Measurements from ENCODE around the gene OPN5. TPM values are rescaled to one million over a fixed set of nuclear protein-coding genes. Genes with fewer than 3 reads are reported as not detected.
"Not testable (repeated sequence)": the region's sequence is repeated elsewhere in the genome, so short reads cannot be mapped to it uniquely, and the experiment has no call there.

The OPN5 gene, protein sequence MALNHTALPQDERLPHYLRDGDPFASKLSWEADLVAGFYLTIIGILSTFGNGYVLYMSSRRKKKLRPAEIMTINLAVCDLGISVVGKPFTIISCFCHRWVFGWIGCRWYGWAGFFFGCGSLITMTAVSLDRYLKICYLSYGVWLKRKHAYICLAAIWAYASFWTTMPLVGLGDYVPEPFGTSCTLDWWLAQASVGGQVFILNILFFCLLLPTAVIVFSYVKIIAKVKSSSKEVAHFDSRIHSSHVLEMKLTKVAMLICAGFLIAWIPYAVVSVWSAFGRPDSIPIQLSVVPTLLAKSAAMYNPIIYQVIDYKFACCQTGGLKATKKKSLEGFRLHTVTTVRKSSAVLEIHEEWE
- not detected in 2 replicates for total RNA-seq

- DNase-seq (ENCODE audit: low read depth in 2 of 2) = no peak
Measured at GRCh38 chr6:47781732-47782131, at the start of gene OPN5. TSS of gene OPN5 (plus strand) at chr6:47782032. CDS start at chr6:47782067, 35 bp downstream.

GRCh38 chr6:47733879-47734558 is 47.8 kb upstream of the OPN5 start:
- peak; percentile 32 to 47 for DNase-seq (ENCODE audit: low read depth in 2 of 2)

GRCh38 chr6:47734831-47735481 is 46.9 kb upstream of the OPN5 start:
- no peak for DNase-seq (ENCODE audit: low read depth in 2 of 2)

DNA sequence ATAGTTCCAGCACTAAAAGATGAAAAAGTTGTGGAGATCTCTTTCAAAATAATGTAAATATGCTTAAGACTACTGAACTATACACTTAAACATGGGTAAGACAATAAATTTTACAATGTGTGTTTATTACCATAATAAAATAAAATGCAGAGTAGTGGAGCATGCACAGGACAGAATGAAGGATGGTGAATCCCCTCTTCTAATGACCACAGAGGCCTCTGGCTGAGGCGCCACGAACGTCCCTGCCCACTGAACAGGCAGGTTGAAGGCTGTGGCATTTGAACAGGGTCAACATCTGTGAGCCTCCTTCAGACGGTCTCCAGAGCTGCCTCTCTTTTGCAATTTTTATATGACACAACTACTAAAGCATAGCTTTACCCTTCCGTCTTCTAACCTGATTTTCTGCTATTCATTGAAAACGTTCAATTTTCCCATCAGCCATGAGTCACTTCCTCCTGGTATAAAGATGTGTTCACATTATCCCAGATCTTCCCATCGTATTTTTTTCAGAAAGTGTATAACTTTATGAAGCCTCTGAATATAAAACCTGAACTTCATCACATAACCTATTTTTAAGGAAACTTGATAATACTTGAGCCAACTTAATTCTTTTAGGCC is 45.6 kb upstream of the OPN5 start:
- no peak for DNase-seq (ENCODE audit: low read depth in 2 of 2)

DNA sequence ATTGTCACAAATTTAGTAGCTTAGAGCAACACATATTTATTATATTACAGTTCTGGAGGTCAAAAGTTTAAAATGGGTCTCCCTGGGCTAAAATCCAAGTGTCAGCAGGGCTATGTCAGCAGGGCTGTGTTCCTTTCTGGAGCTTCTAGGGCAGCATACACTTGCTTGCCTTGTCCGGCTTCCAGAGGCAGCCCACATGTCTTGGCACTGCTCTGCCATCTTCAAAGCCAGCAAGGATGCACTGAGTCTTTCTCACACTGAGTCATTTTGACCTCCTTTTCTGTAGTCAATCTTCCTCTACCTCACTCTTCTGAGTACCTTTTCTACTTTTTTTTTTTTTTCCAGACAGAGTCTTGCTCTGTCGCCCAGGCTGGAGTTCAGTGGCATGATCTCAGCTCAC is 44.4 kb upstream of the OPN5 start:
- no peak for DNase-seq (ENCODE audit: low read depth in 2 of 2)

DNA sequence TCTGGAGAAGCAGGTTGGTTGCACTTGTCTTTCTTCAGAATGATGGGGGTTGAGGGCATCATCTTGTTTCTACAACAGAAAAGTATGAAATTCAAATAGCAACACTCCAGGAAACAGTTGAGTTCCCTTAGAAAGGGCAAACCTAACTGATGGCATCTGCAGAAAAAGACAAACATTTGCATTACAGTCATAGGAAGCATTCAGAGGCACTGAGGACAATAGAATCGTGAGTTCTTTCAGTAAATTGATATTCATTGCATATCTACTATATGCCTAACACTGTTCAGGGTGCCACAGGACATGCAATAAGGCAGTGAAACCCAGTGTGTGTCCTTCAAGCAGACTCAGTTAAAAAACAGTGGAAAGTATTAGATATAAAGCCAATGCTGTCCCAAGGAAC is 41.1 kb upstream of the OPN5 start:
- no peak for DNase-seq (ENCODE audit: low read depth in 2 of 2)

DNA sequence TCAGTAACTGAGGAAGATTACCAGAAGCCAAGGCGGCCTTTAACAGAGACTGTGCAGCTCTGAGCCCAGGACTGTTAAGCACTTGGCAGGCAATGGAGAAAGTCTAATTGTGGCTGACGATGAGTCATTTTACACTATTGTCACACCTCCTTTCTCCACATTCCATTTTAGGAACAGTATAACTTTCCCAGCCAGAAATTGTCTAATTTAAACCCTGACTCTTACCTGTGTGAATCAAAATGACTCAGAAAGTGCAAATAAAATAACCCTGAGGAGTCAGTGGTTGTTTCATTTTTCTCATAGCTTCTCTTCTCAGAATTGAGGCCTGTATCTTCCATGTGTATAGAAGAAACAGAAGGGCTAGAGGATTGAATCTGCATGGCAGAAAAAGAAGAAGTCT is 40.0 kb upstream of the OPN5 start:
- peak; percentile 12 to 38 for DNase-seq (ENCODE audit: low read depth in 2 of 2)

DNA sequence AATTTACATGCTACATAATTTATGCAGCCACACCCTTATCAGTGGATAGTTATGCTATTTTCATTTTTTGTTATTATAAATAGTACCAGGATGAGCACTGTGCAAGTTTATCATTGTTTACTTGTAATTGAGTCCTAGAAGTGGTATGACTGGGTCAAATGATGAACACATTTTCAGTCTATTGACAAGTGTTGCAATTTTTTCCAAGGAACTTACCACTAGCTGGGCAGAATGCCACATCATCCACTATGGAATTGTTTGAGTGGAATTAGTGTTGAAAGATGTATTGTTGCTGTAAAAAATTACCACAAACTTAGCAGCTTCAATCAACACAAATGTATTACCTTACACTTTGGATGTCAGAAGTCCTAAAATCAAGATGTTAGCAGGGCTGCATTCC is 38.1 kb upstream of the OPN5 start:
- peak; percentile 41 to 51 for DNase-seq (ENCODE audit: low read depth in 2 of 2)

DNA sequence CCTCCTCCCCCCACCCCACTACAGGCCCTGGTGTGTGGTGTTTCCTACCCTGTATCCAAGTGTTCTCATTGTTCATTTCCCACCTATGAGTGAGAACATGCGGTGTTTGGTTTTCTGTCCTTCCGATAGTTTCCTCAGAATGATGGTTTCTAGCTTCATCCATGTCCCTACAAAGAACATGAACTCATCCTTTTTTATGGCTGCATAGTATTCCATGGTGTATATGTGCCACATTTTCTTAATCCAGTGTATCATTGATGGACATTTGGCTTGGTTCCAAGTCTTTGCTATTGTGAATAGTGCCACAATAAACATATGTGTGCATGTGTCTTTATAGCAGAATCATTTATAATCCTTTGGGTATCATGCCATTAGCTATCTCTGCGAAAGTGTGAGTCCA is 36.6 kb upstream of the OPN5 start:
- not testable (repeated sequence) for DNase-seq (ENCODE audit: low read depth in 2 of 2)

DNA sequence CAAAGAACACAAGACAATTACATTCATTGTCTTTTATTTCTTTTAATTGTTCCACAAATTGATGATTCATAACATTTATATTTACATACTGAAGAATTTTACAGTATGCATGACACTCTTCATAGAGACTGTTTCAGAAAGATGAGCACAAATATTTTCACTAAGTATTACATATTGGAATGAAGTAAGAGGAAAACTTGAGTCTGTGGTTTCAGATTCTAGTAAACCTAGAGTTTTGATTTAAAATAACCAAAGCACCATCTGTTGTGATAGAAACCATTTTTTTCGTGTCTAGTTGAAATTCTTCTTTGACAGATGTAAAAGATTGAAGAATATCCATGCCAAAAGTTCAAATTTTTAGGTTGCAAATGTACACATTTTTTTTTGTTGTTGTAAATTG is 32.1 kb upstream of the OPN5 start:
- DNase-seq (ENCODE audit: low read depth in 2 of 2) = no peak

DNA sequence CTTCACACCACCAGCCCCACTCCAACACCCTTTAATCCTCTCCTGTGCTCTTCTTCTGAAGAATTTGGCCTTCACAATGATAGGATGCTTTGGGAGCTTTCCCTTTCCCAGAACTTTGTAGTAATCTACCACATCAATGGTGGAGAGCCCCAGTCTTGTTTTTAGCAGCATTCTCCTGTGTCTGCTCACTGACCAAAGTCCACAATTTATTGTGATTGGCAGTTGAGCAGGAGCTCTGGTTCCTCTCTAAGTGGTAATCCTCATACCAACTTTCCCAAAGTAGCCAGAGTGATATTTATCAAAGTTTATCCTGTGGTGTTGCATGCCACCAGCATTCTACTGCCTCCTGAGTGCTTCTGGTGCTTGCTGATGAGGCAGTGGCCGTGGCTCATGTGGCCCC is 29.0 kb upstream of the OPN5 start:
- DNase-seq (ENCODE audit: low read depth in 2 of 2) = no peak

DNA sequence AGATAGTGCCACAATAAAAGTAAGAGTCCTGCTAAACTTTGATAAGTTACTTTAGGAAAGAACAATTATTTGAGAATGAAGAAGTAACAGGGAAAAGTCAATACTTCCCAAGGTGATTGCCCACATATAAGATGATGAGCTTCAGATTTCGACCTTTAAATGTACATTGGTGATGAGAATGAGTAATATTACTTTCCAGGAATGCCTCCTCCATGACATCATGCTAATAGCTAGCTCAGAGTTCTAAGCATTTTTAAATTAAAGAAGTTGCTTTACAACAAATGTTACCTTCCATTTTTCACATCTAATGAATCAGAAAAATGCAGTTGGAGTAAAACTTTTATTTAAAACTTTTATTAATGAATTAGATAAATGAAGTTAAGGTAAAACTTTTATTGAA is 22.5 kb upstream of the OPN5 start:
- DNase-seq (ENCODE audit: low read depth in 2 of 2) = no peak

GRCh38 chr6:47762502-47762901 is 19.3 kb upstream of the OPN5 start:
- DNase-seq (ENCODE audit: low read depth in 2 of 2) = no peak

DNA sequence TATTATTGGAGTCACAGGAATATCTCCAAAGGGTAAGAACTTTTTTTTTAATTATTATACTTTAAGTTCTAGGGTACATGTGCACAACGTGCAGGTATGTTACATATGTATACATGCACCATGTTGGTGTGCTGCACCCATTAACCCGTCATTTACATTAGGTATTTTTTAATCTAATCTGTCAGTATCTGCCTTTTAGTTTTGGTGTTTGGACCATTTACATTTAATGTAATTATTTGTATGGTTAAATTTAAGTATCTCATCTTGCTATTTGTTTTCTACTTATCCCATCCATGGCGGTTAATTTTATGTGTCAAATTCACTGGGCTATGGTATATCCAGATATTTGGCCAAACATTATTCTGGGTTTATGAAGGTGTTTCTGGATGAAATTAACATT is 15.4 kb upstream of the OPN5 start:
- no peak for DNase-seq (ENCODE audit: low read depth in 2 of 2)

DNA sequence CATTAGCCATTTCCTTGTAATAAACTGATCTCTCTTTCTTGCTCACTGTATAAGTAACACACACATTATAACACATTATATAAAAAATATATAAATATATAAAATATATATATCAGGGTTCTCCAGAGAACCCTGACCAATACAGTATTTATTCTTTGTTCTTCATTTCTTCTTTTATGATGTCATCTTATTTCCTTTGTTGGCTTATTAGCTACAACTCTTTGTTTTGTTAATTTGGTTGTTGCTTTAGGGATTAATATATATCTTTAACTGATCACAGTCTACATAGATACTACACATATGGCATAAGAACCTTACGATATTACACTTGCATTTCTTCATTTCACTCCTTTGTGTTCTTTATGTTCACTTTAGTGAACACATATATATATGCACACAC is 14.7 kb upstream of the OPN5 start:
- no peak for DNase-seq (ENCODE audit: low read depth in 2 of 2)

GRCh38 chr6:47769982-47770381 is 11.8 kb upstream of the OPN5 start:
- no peak for DNase-seq (ENCODE audit: low read depth in 2 of 2)

DNA sequence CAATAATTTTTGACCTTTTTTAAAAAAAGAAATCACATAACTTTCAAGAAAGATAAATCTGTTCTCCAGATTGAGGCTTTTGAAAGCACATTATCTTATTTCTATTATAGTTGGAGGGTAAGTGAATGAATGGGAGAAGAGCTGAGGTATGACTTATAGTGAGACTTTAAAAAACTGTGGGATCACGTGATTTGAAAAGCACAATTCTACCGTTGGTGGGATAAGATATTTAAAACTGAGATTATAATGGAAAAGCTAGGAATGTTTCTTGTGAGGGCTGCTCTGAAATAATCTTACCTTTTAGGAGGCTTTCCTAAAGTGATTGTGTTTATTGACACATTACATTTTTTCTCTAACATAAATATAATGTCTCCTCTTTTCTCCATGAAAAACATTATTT is 9.5 kb upstream of the OPN5 start:
- DNase-seq (ENCODE audit: low read depth in 2 of 2) = no peak

DNA sequence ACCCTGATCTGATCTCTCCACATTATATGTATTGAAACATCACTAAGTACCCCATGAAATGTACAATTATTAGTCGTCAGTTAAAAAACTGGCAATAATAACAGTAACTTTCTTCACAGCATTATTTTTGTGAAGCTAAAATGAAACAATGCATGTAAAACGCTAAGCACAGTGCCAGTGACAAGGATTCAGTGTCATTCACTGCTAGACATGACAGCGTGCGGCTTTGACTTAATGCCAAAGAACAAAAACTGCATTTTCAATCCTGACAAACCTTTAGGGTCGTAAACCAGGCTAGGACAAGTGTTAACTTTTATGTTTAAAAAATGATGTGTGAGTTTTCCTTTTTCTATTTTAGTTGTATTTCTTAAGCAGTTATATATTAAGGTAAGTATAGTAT is 8.8 kb upstream of the OPN5 start:
- DNase-seq (ENCODE audit: low read depth in 2 of 2) = no peak

- DNase-seq (ENCODE audit: low read depth in 2 of 2) = peak; percentile 54 to 60
Measured at GRCh38 chr6:47780510-47781356, 1.1 kb upstream of the OPN5 start.

- no peak for DNase-seq (ENCODE audit: low read depth in 2 of 2)
Measured at GRCh38 chr6:47785182-47785581, 3.4 kb downstream of the OPN5 start.
